Measurements from ENCODE around the gene FAM3A. TPM values are rescaled to one million over a fixed set of nuclear protein-coding genes. Genes with fewer than 3 reads are reported as not detected.
A peak's percentile ranks its signal among the peaks of the same experiment; 100 is the strongest.

The FAM3A gene
- total and polyA plus RNA-seq, 9 of the 15 experiments (the other 6 are each of a cell fraction or from before 2014, with no cell fraction given) = 0.75 to 70.6 (median 27.0) TPM

DNA sequence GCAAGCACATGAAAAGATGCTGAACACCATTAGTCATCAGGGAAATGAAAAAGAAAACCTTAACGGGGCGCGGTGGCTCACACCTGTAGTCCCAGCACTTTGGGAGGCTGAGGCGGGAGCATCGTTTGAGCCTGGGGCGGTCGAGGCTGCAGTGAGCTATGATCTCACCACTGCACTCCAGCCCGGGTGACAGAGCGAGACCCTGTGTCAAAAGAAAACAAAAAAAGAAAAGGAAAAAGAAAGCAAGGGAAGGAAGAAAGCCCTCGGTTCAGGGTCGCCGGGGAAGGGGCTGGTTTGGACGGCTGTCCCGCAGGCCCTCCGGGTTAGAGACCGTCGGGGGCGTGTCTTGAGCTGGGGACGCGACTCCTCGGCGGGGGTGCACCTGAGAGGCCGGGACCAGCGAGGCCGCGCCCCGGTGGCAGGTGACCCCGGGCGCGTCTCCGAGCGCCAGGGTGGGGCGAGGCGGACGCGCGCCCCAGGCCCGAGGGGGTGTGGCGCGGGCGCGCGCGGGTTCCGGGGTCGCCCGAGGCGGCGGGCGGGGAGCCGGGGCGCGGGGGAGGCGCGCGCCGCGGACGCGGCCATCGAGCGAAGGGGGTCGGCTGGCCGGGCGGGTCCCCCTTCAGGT lies 58.4 kb downstream of the FAM3A start (continued):
- TF ChIP-seq ZBTB40 (IDR thresholded peaks at IDR 0.05) (0 out of 2 replicates have a peak, but pooled peaks have one; percentile 25), ZBTB40 (CRISPR knock-in tag; IDR thresholded peaks at IDR 0.05) (no peak), PHF8 (IDR thresholded peaks at IDR 0.05; ENCODE audit: borderline replicate concordance, low read length) (0 out of 2 replicates have a peak, but pooled peaks have one; percentile 2), ZEB2 (IDR thresholded peaks at IDR 0.05) (no peak), ZNF197 (CRISPR knock-in tag; IDR thresholded peaks at IDR 0.05; ENCODE audit: low read depth) (0 out of 2 replicates have a peak, but pooled peaks have one; percentile 52), EP400 (IDR thresholded peaks at IDR 0.05) (0 out of 2 replicates have a peak, but pooled peaks have one; percentile 17), ZBTB49 (CRISPR knock-in tag; IDR thresholded peaks at IDR 0.05; ENCODE audit: borderline replicate concordance) (no peak), SAP30 (IDR thresholded peaks at IDR 0.05; ENCODE audit: borderline replicate concordance, insufficient read depth, low read depth, low read length, poor library complexity, severe bottlenecking) (no peak), SMAD4 (CRISPR knock-in tag; conservative IDR thresholded peaks at IDR 0.05) (0 out of 2 replicates have a peak, but pooled peaks have one; percentile 87), ZNF76 (CRISPR knock-in tag; IDR thresholded peaks at IDR 0.05; ENCODE audit: borderline replicate concordance) (no peak), NKRF (IDR thresholded peaks at IDR 0.05; ENCODE audit: borderline replicate concordance) (peak; percentile 34; the same call in 1 of the 2 replicates), CHCHD3 (CRISPR knock-in tag; IDR thresholded peaks at IDR 0.05) (no peak)
